Upper lobe of right lung (tissue), 1 donor: ENCODE results near the gene DAPK3. TPM values are rescaled to one million over a fixed set of nuclear protein-coding genes. Genes with fewer than 3 reads are reported as not detected.
"Not testable (repeated sequence)": the region's sequence is repeated elsewhere in the genome, so short reads cannot be mapped to it uniquely, and the experiment has no call there.

ENCODE experiments used
- ATAC-seq: fragments of 200-7000 bp; cut with Tn5 transposase; one replicate; pipeline ENCODE4 v1.9.1; 2020; ENCODE audit warnings: mild to moderate bottlenecking, moderate library complexity
- DNase-seq: peaks from one replicate; pipeline ENCODE4 v3.0.0-alpha.2; 2020
- H3K27ac ChIP-seq: fragments of 200-600 bp; one replicate; pipeline ENCODE4 v1.8.0; 2022
- H3K27me3 ChIP-seq: fragments of 200-600 bp; one replicate; pipeline ENCODE4 v1.8.0; 2022; ENCODE audit warnings: mild to moderate bottlenecking
- H3K36me3 ChIP-seq: fragments of 200-600 bp; one replicate; pipeline ENCODE4 v1.8.0; 2022
- H3K4me1 ChIP-seq: fragments of 200-600 bp; one replicate; pipeline ENCODE4 v1.8.0; 2022
- H3K4me3 ChIP-seq: fragments of 200-600 bp; one replicate; pipeline ENCODE4 v1.8.0; 2022; ENCODE audit warnings: mild to moderate bottlenecking
- H3K9me3 ChIP-seq: fragments of 200-600 bp; one replicate; pipeline ENCODE4 v1.8.0; 2022
- intact Hi-C: fragments of 100-400 bp; cut with DNase I; formaldehyde crosslinking; loops from one replicate; pipeline ENCODE4 v1.11.0; 2022
- total RNA-seq: library from RNA; stranded (reverse); fragmentation: NEBNext Ultra II Directional; extraction: Animal tissue kit (Norgen Biotek cat#: 25700); gene quantifications from one replicate; pipeline ENCODE4 v1.2.1, GENCODE V29; 2021
- TF ChIP-seq, protein P1 (sequence below): fragments of 200-600 bp; IDR thresholded peaks from one replicate; pipeline ENCODE4 v1.8.0; 2022; ENCODE audit warnings: antibody characterized with exemption
- donor health status: DM: no; HTN: yes; CAD: no; lungs with severe emphysema.

The DAPK3 gene
- total RNA-seq, 1 donor from 2014 or later, result 70.7 TPM

DNA sequence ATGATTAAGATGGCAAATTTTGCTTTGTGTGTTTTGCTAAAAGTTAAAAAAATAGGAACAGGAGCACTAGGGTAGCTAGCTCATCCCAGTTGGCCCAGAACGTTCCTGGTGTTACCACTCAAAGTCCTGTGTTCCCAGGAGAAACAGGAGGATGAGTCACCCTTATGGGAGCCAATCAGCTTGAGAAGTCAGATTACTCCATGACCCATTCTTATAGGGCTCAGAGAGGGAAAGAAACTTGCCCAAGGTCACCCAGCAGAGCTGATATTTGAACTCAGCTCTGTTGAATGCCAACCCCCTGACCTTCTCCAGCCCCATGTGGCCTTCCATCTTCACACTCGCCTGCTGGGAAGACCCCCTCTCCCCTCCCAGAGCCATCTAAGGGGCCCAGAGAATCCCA, 25.1 kb downstream of the DAPK3 start:
- no peak for DNase-seq
- Histone ChIP-seq H3K9me3 (no peaks in the 10 kb centered on the region), H3K36me3 (no peaks in the 10 kb centered on the region), H3K27me3 (no peaks in the 10 kb centered on the region), H3K4me1 (no peaks in the 10 kb centered on the region), H3K4me3 (no peak overlapping the region), H3K27ac (no peak overlapping the region)
- TF ChIP-seq, protein P1, sequence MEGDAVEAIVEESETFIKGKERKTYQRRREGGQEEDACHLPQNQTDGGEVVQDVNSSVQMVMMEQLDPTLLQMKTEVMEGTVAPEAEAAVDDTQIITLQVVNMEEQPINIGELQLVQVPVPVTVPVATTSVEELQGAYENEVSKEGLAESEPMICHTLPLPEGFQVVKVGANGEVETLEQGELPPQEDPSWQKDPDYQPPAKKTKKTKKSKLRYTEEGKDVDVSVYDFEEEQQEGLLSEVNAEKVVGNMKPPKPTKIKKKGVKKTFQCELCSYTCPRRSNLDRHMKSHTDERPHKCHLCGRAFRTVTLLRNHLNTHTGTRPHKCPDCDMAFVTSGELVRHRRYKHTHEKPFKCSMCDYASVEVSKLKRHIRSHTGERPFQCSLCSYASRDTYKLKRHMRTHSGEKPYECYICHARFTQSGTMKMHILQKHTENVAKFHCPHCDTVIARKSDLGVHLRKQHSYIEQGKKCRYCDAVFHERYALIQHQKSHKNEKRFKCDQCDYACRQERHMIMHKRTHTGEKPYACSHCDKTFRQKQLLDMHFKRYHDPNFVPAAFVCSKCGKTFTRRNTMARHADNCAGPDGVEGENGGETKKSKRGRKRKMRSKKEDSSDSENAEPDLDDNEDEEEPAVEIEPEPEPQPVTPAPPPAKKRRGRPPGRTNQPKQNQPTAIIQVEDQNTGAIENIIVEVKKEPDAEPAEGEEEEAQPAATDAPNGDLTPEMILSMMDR, result no peak
- no peak for ATAC-seq
- intact Hi-C loops, result no loop called here

DNA sequence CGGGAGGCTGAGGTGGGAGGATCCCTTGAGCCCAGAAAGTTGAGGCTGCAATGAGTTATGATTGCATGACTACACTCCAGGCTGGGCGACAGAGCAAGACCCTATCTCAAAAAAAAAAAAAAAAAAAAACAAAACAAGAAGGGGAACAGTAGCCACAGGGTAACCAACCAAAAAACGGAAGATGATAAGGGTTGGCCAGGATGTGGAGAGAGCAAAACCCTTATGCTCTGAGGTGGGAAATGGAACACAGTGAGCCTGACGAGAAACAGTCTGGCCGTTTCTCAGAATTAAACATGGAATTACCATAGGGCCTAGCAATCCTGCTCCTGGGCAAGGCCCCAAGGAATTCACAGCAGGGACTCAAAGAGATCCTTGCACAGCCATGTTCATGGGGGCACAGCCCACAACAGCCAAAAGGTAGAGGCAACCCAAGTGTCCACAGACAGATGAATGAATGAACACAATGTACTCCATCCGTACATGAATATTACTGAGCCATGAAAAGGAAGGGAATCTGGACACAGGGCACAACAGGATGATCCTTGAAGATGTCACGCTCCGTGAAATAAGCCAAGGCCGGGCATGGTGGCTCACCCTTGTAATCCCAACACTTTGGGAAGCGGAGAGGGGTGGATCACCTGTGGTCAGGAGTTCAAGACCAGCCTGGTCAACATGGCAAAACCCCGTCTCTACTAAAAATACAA, 26.7 kb downstream of the DAPK3 start:
- Histone ChIP-seq H3K9me3 (no peaks in the 10 kb centered on the region), H3K36me3 (no peaks in the 10 kb centered on the region), H3K27ac (no peak overlapping the region), H3K4me1 (no peaks in the 10 kb centered on the region), H3K4me3 (no peak overlapping the region), H3K27me3 (no peaks in the 10 kb centered on the region)
- no peak for ATAC-seq
- intact Hi-C loops, result no loop called here
- TF ChIP-seq, protein P1, result no peak
- no peak for DNase-seq

DNA sequence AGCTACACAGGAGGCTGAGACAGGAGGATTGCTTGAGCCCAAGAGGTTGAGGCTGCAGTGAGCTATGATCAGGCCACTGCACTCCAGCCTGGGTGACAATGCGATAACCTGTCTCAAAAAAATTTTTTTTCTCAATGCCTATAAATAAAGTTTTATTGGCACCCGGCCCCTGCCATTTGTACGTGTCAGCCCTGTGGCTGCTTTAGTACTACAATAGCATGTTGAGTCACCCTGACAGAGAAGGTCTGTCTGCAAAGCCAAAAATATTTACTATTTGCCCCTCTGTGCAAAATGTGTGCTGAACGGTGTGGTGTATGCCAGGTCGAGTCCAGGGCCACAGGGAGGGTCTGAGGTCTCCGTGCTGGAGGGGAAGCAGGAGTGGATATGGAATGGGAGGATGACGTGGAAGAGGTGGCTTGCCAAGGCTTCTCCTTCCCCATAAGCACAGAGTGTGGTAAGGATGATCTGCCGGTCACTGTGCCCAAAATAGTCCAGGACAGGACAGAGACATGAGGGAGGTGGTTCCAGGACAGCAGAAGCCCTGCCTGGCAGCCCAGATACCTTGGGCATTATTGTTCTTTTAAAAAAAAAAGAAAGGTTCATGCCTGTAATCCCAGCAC, 28.0 kb downstream of the DAPK3 start:
- DNase-seq, result no peak
- Histone ChIP-seq H3K4me3 (no peak overlapping the region), H3K9me3 (no peaks in the 10 kb centered on the region), H3K36me3 (no peaks in the 10 kb centered on the region), H3K27ac (no peak overlapping the region), H3K27me3 (no peaks in the 10 kb centered on the region), H3K4me1 (no peaks in the 10 kb centered on the region)
- TF ChIP-seq, protein P1, result no peak
- ATAC-seq, result no peak
- intact Hi-C loops, result no loop called here

DNA sequence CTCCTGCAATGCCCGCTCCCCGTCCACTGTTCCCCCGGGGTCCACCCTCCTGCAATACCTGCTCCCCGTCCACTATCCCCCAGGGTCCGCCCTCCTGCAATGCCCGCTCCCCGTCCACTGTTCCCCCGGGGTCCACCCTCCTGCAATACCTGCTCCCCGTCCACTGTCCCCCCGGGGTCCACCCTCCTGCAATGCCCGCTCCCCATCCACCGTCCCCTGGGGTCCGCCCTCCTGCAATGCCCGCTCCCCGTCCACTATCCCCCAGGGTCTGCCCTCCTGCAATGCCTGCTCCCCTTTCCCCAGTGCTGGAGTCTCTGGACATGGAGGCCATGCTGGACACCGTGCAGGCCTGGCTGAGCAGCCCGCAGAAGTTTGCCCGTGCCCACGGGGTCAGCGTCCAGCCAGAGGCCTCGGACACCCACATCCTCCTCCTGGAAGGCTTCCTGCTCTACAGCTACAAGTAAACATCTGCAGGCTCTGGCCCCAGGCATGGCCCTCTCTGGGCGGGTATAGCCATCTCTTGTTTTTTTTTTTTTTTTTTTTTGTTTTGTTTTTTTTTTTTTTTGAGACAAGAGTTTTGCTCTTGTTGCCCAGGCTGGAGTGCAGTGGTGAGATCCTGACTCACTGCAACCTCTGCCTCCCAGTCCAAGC, 32.5 kb downstream of the DAPK3 start:
- intact Hi-C loops, DNase-seq, ATAC-seq, H3K36me3 ChIP-seq, H3K4me1 ChIP-seq, H3K27ac ChIP-seq, H3K4me3 ChIP-seq, H3K9me3 ChIP-seq: not testable (repeated sequence)
- peaks cover 22% of the 10 kb centered on the region for H3K27me3 ChIP-seq

DNA sequence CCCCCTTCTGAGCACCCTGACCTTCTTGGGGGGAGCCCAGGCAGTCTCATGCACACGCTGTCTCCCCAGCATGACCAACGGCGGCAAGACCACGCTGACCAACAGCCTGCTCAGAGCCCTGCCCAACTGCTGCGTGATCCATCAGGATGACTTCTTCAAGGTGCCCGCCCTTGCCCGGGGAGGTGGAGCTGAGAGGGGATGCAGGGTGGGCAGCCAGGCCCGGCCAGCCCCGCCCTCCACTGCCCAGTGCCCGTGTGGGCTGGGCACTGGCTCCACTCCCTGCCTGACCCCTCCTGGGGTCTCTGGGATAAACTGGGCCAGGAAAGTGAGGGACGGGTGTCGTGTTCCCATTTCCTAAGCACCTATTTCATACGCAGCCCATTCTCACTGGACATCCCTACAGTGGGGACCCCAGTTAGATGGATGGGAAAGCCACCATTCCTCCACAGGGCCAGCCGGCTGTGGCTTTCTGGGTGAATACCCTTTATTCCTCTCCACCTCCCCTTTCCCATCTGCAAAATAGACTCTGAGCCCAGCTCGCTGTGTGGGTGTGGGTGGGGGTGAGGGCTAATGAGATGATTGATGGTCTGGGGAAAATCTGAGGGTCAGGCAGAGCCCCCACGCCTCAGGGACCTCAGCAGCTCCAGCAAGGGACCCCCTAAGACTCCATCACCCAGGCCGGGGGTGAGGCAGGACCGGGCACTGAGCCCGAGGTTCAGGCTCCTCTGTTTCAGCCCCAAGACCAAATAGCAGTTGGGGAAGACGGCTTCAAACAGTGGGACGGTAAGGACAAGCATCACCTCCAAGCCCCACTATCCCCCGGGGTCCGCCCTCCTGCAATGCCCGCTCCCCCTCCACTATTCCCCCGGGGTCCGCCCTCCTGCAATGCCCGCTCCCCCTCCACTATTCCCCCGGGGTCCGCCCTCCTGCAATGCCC, 34.1 kb downstream of the DAPK3 start:
- intact Hi-C loops, result no loop called here
- H3K36me3 ChIP-seq, result no peaks in the 10 kb centered on the region
- peaks cover 31% of the 10 kb centered on the region for H3K27me3 ChIP-seq
- no peak overlapping the region for H3K4me3 ChIP-seq
- H3K4me1 ChIP-seq, result no peaks in the 10 kb centered on the region
- no peaks in the 10 kb centered on the region for H3K9me3 ChIP-seq
- TF ChIP-seq, protein P1, result no peak
- ATAC-seq (no peak), DNase-seq (no peak)
- H3K27ac ChIP-seq, result no peak overlapping the region
